Measurements from ENCODE around the gene MTCH1.

MTCH1 gene

GRCh38 chr6:37017606-37018197 is 31.7 kb upstream of the MTCH1 start:
- H3K27me3 ChIP-seq (ENCODE audit: insufficient read depth, poor library complexity, severe bottlenecking), result no peaks in the 10 kb centered on the region
- no peaks in the 10 kb centered on the region for H3K36me3 ChIP-seq (ENCODE audit: low read depth)
- no peak overlapping the region for H3K27ac ChIP-seq (ENCODE audit: poor library complexity, severe bottlenecking)
- DNase-seq (ENCODE audit: low spot score) (no peak), ATAC-seq (ENCODE audit: low read depth) (no peak; the same call in 2 of the 3 replicates)
- H3K4me1 ChIP-seq (ENCODE audit: insufficient read depth, poor library complexity, severe bottlenecking), result peaks cover 12% of the 10 kb centered on the region
- TF ChIP-seq CTCF (IDR thresholded peaks at IDR 0.05; ENCODE audit: poor library complexity, severe bottlenecking), result no peak
- H3K4me3 ChIP-seq (ENCODE audit: severe bottlenecking), result no peak overlapping the region
- no peaks in the 10 kb centered on the region for H3K9me3 ChIP-seq (ENCODE audit: severe bottlenecking)

- Histone ChIP-seq H3K4me1 (ENCODE audit: insufficient read depth, poor library complexity, severe bottlenecking) (peaks cover 12% of the 10 kb centered on the region), H3K27ac (ENCODE audit: poor library complexity, severe bottlenecking) (no peak overlapping the region), H3K36me3 (ENCODE audit: low read depth) (no peaks in the 10 kb centered on the region), H3K27me3 (ENCODE audit: insufficient read depth, poor library complexity, severe bottlenecking) (no peaks in the 10 kb centered on the region), H3K9me3 (ENCODE audit: severe bottlenecking) (no peaks in the 10 kb centered on the region), H3K4me3 (ENCODE audit: severe bottlenecking) (no peak overlapping the region)
- no peak for TF ChIP-seq CTCF (IDR thresholded peaks at IDR 0.05; ENCODE audit: poor library complexity, severe bottlenecking)
- no peak for DNase-seq (ENCODE audit: low spot score)
- ATAC-seq (ENCODE audit: low read depth), result no peak
These were observed 31.0 kb upstream of the MTCH1 start for GRCh38 chr6:37016995-37017394.

GRCh38 chr6:37015532-37015931 is 29.5 kb upstream of the MTCH1 start:
- DNase-seq (ENCODE audit: low spot score) (no peak), ATAC-seq (ENCODE audit: low read depth) (no peak)
- Histone ChIP-seq H3K9me3 (ENCODE audit: severe bottlenecking) (no peaks in the 10 kb centered on the region), H3K36me3 (ENCODE audit: low read depth) (no peaks in the 10 kb centered on the region), H3K27me3 (ENCODE audit: insufficient read depth, poor library complexity, severe bottlenecking) (no peaks in the 10 kb centered on the region), H3K27ac (ENCODE audit: poor library complexity, severe bottlenecking) (no peak overlapping the region), H3K4me3 (ENCODE audit: severe bottlenecking) (no peak overlapping the region), H3K4me1 (ENCODE audit: insufficient read depth, poor library complexity, severe bottlenecking) (peaks cover 12% of the 10 kb centered on the region)
- TF ChIP-seq CTCF (IDR thresholded peaks at IDR 0.05; ENCODE audit: poor library complexity, severe bottlenecking), result no peak

- Histone ChIP-seq H3K27me3 (ENCODE audit: insufficient read depth, poor library complexity, severe bottlenecking) (no peaks in the 10 kb centered on the region), H3K9me3 (ENCODE audit: severe bottlenecking) (no peaks in the 10 kb centered on the region), H3K4me1 (ENCODE audit: insufficient read depth, poor library complexity, severe bottlenecking) (peaks cover 12% of the 10 kb centered on the region), H3K27ac (ENCODE audit: poor library complexity, severe bottlenecking) (no peak overlapping the region), H3K36me3 (ENCODE audit: low read depth) (no peaks in the 10 kb centered on the region), H3K4me3 (ENCODE audit: severe bottlenecking) (no peak overlapping the region)
- TF ChIP-seq CTCF (IDR thresholded peaks at IDR 0.05; ENCODE audit: poor library complexity, severe bottlenecking), result no peak
- ATAC-seq (ENCODE audit: low read depth) (no peak), DNase-seq (ENCODE audit: low spot score) (no peak)
These were observed 28.7 kb upstream of the MTCH1 start for GRCh38 chr6:37014667-37015066.

Data from RWPE2 (cell line).